NCI-H82 treated with DMSO at 0.1 percent for 48 hours (cell line): Measurements from ENCODE around the gene RPLP1.
"Not testable (repeated sequence)": the region's sequence is repeated elsewhere in the genome, so short reads cannot be mapped to it uniquely, and the experiment has no call there.

Experiments
- DNase-seq: peaks from one replicate; lab custom pipeline; 2025; ENCODE audit not compliant: unreplicated experiment; lab: John Stamatoyannopoulos, UW

The RPLP1 gene

GRCh38 chr15:69436951-69437350 is 15.7 kb upstream of the RPLP1 start:
- no peak for DNase-seq

- DNase-seq, result no peak
These were observed 13.0 kb upstream of the RPLP1 start for GRCh38 chr15:69439623-69440022.

- no peak for DNase-seq
These were observed 9.5 kb upstream of the RPLP1 start for GRCh38 chr15:69443032-69443611.

GRCh38 chr15:69444686-69445085 is 7.9 kb upstream of the RPLP1 start:
- no peak for DNase-seq

GRCh38 chr15:69446953-69447352 is 5.7 kb upstream of the RPLP1 start:
- no peak for DNase-seq

GRCh38 chr15:69450221-69450620 is 2.4 kb upstream of the RPLP1 start:
- not testable (repeated sequence) for DNase-seq

- no peak for DNase-seq
These were observed 1.5 kb upstream of the RPLP1 start for GRCh38 chr15:69450968-69451695.

- peak; percentile 59 for DNase-seq
These were observed 497 bp upstream of the RPLP1 start for GRCh38 chr15:69451951-69452691.

- DNase-seq, result no peak
These were observed 2.3 kb downstream of the RPLP1 start for GRCh38 chr15:69454953-69455352.

GRCh38 chr15:69456208-69457166 is 3.9 kb downstream of the RPLP1 start:
- DNase-seq, result no peak

- peak; percentile 39 for DNase-seq
These were observed 5.0 kb downstream of the RPLP1 start for GRCh38 chr15:69457304-69458280.

- no peak for DNase-seq
These were observed 6.4 kb downstream of the RPLP1 start for GRCh38 chr15:69459066-69459465.

- DNase-seq, result no peak
These were observed 7.9 kb downstream of the RPLP1 start for GRCh38 chr15:69460481-69460880.

- no peak for DNase-seq
These were observed 9.4 kb downstream of the RPLP1 start for GRCh38 chr15:69462030-69462492.

GRCh38 chr15:69462493-69463181 is 10.0 kb downstream of the RPLP1 start:
- DNase-seq, result peak; percentile 92

GRCh38 chr15:69463182-69463756 is 10.7 kb downstream of the RPLP1 start:
- peak; percentile 42 for DNase-seq

GRCh38 chr15:69465253-69465652 is 12.6 kb downstream of the RPLP1 start:
- DNase-seq, result no peak

- DNase-seq, result no peak
These were observed 14.1 kb downstream of the RPLP1 start for GRCh38 chr15:69466733-69467132.

GRCh38 chr15:69467636-69468035 is 15.0 kb downstream of the RPLP1 start:
- DNase-seq, result no peak
